Activated naive CD4-positive, alpha-beta T cell treated with anti-CD3 and anti-CD28 coated beads, Interleukin-2, amount 10 ng/mL, durations not matched to agents 7 days and 5 days (primary cell): Measurements from ENCODE around the gene MAK.
A peak's percentile ranks its signal among the peaks of the same experiment; 100 is the strongest.
"Not testable (repeated sequence)": the region's sequence is repeated elsewhere in the genome, so short reads cannot be mapped to it uniquely, and the experiment has no call there.

Source experiments
- CTCF ChIA-PET: fragments of 350-600 bp; sonication (Branson Sonifier 250); formaldehyde crosslinking; loops from one replicate; lab custom pipeline; 2021; ENCODE audit warnings: antibody characterized with exemption; lab: Charles Lee
- DNase-seq: peaks from one replicate; pipeline ENCODE4 v3.0.0-alpha.2; 2020
- H3K27ac Mint-ChIP-seq: one replicate; pipeline ENCODE4 v1.8.0; 2021; ENCODE audit warnings: mild to moderate bottlenecking, moderate library complexity, mixed read lengths
- H3K27me3 Mint-ChIP-seq: one replicate; pipeline ENCODE4 v1.8.0; 2021; ENCODE audit warnings: mild to moderate bottlenecking, mixed read lengths
- H3K36me3 Mint-ChIP-seq: one replicate; pipeline ENCODE4 v1.8.0; 2021; ENCODE audit warnings: mixed read lengths
- H3K4me1 Mint-ChIP-seq: one replicate; pipeline ENCODE4 v1.8.0; 2021; ENCODE audit warnings: mixed read lengths
- H3K4me3 Mint-ChIP-seq: one replicate; pipeline ENCODE4 v1.8.0; 2021; ENCODE audit warnings: mild to moderate bottlenecking, moderate library complexity, mixed read lengths
- H3K9me3 Mint-ChIP-seq: one replicate; pipeline ENCODE4 v1.8.0; 2021; ENCODE audit warnings: mixed read lengths

Gene MAK

GRCh38 chr6:10838794-10839333 lies 525 bp upstream of the MAK start:
- CTCF ChIA-PET: interaction anchor here (0.6 to 1.5 kb wide), 2 partner anchors 46 to 145 kb away, joined by 3 to 5 read pairs; partner anchors contain the start of genes C6orf52 and PAK1IP1
- H3K27me3 Mint-ChIP-seq: peaks cover 56% of the 10 kb centered on the region

GRCh38 chr6:10837622-10837994 lies 731 bp downstream of the MAK start:
- H3K36me3 Mint-ChIP-seq: no peaks in the 10 kb centered on the region
- no peaks in the 10 kb centered on the region for H3K9me3 Mint-ChIP-seq
- peaks cover 56% of the 10 kb centered on the region for H3K27me3 Mint-ChIP-seq
- CTCF ChIA-PET: interaction anchor here (1.0 kb wide), 1 partner anchor 116 kb away, joined by 3 read pairs; no protein-coding TSS in a partner anchor
- H3K4me3 Mint-ChIP-seq: peak overlapping the region; percentile 68
- H3K4me1 Mint-ChIP-seq: peaks cover 23% of the 10 kb centered on the region
- DNase-seq: peak; percentile 24
- peak overlapping the region; percentile 35 for H3K27ac Mint-ChIP-seq

More at GRCh38 chr6:10838794-10839333, 525 bp upstream of the MAK start:
- peak overlapping the region; percentile 69 for H3K4me3 Mint-ChIP-seq
- peaks cover 23% of the 10 kb centered on the region for H3K4me1 Mint-ChIP-seq
- H3K9me3 Mint-ChIP-seq: no peaks in the 10 kb centered on the region
- peak overlapping the region; percentile 80 for H3K27ac Mint-ChIP-seq
- DNase-seq: no peak
- H3K36me3 Mint-ChIP-seq: no peaks in the 10 kb centered on the region

- no peak overlapping the region for H3K27ac Mint-ChIP-seq
- no peak for DNase-seq
- H3K36me3 Mint-ChIP-seq: no peaks in the 10 kb centered on the region
- CTCF ChIA-PET: interaction anchor here (1.0 kb wide), 1 partner anchor 117 kb away, joined by 3 read pairs; no protein-coding TSS in a partner anchor
- peaks cover 23% of the 10 kb centered on the region for H3K4me1 Mint-ChIP-seq
- H3K27me3 Mint-ChIP-seq: peaks cover 56% of the 10 kb centered on the region
- H3K9me3 Mint-ChIP-seq: no peaks in the 10 kb centered on the region
- peak overlapping the region; percentile 68 for H3K4me3 Mint-ChIP-seq
Observed at GRCh38 chr6:10837009-10837621, 1.2 kb downstream of the MAK start.

GRCh38 chr6:10834823-10835222 lies 3.5 kb downstream of the MAK start:
- no peaks in the 10 kb centered on the region for H3K9me3 Mint-ChIP-seq
- H3K27ac Mint-ChIP-seq: no peak overlapping the region
- CTCF ChIA-PET: interaction anchor here (0.6 to 1.1 kb wide), 2 partner anchors 8 to 17 kb away, joined by 3 to 4 read pairs; no protein-coding TSS in a partner anchor
- peaks cover 23% of the 10 kb centered on the region for H3K4me1 Mint-ChIP-seq
- no peak overlapping the region for H3K4me3 Mint-ChIP-seq
- H3K27me3 Mint-ChIP-seq: peaks cover 42% of the 10 kb centered on the region
- DNase-seq: no peak
- no peaks in the 10 kb centered on the region for H3K36me3 Mint-ChIP-seq

GRCh38 chr6:10831609-10832008 lies 6.7 kb downstream of the MAK start:
- Mint-ChIP-seq H3K4me3 (no peak overlapping the region), H3K9me3 (no peaks in the 10 kb centered on the region)
- CTCF ChIA-PET: interaction anchor here (0.6 kb wide), 1 partner anchor 231 kb away, joined by 3 read pairs; no protein-coding TSS in a partner anchor

GRCh38 chr6:10824819-10825218 lies 13.5 kb downstream of the MAK start:
- Mint-ChIP-seq H3K4me3 (no peak overlapping the region), H3K9me3 (no peaks in the 10 kb centered on the region), H3K36me3 (no peaks in the 10 kb centered on the region), H3K27me3 (no peaks in the 10 kb centered on the region), H3K27ac (no peak overlapping the region), H3K4me1 (no peaks in the 10 kb centered on the region)
- DNase-seq: no peak
- CTCF ChIA-PET: no interaction called here

More at GRCh38 chr6:10831609-10832008, 6.7 kb downstream of the MAK start:
- DNase-seq: no peak
- peaks cover 22% of the 10 kb centered on the region for H3K27me3 Mint-ChIP-seq
- no peaks in the 10 kb centered on the region for H3K4me1 Mint-ChIP-seq
- no peaks in the 10 kb centered on the region for H3K36me3 Mint-ChIP-seq
- no peak overlapping the region for H3K27ac Mint-ChIP-seq

- DNase-seq: no peak
- Mint-ChIP-seq H3K27ac (no peak overlapping the region), H3K9me3 (no peaks in the 10 kb centered on the region), H3K36me3 (no peaks in the 10 kb centered on the region), H3K27me3 (no peaks in the 10 kb centered on the region), H3K4me3 (no peak overlapping the region), H3K4me1 (no peaks in the 10 kb centered on the region)
- CTCF ChIA-PET: no interaction called here
Observed at GRCh38 chr6:10824297-10824696, 14.0 kb downstream of the MAK start.

GRCh38 chr6:10814176-10814575 lies 24.2 kb downstream of the MAK start:
- H3K4me1 Mint-ChIP-seq: not testable (repeated sequence)

GRCh38 chr6:10809098-10809497 lies 29.2 kb downstream of the MAK start:
- no peaks in the 10 kb centered on the region for H3K9me3 Mint-ChIP-seq
- CTCF ChIA-PET: no interaction called here
- DNase-seq: no peak
- no peaks in the 10 kb centered on the region for H3K4me1 Mint-ChIP-seq
- no peaks in the 10 kb centered on the region for H3K36me3 Mint-ChIP-seq
- no peak overlapping the region for H3K27ac Mint-ChIP-seq
- no peak overlapping the region for H3K4me3 Mint-ChIP-seq
- no peaks in the 10 kb centered on the region for H3K27me3 Mint-ChIP-seq

More at GRCh38 chr6:10814176-10814575, 24.2 kb downstream of the MAK start:
- DNase-seq, H3K27me3 Mint-ChIP-seq, H3K36me3 Mint-ChIP-seq, H3K9me3 Mint-ChIP-seq, H3K27ac Mint-ChIP-seq, H3K4me3 Mint-ChIP-seq, CTCF ChIA-PET: not testable (repeated sequence)

GRCh38 chr6:10808376-10808775 lies 30.0 kb downstream of the MAK start:
- no peaks in the 10 kb centered on the region for H3K36me3 Mint-ChIP-seq
- CTCF ChIA-PET: no interaction called here
- H3K27me3 Mint-ChIP-seq: no peaks in the 10 kb centered on the region

GRCh38 chr6:10801224-10801848 lies 37.0 kb downstream of the MAK start:
- peak; percentile 75 for DNase-seq
- CTCF ChIA-PET: interaction anchor here (0.6 to 3.7 kb wide), 11 partner anchors 14 to 350 kb away, joined by 3 to 60 read pairs (median 3); no protein-coding TSS in a partner anchor
- H3K9me3 Mint-ChIP-seq: no peaks in the 10 kb centered on the region
- no peaks in the 10 kb centered on the region for H3K4me1 Mint-ChIP-seq
- no peaks in the 10 kb centered on the region for H3K27me3 Mint-ChIP-seq
- H3K36me3 Mint-ChIP-seq: no peaks in the 10 kb centered on the region
- H3K4me3 Mint-ChIP-seq: no peak overlapping the region
- H3K27ac Mint-ChIP-seq: no peak overlapping the region

More at GRCh38 chr6:10808376-10808775, 30.0 kb downstream of the MAK start:
- Mint-ChIP-seq H3K4me3 (no peak overlapping the region), H3K4me1 (no peaks in the 10 kb centered on the region), H3K9me3 (no peaks in the 10 kb centered on the region), H3K27ac (no peak overlapping the region)
- DNase-seq: no peak

GRCh38 chr6:10800810-10801209 lies 37.5 kb downstream of the MAK start:
- H3K4me1 Mint-ChIP-seq: no peaks in the 10 kb centered on the region
- no peak overlapping the region for H3K4me3 Mint-ChIP-seq
- H3K9me3 Mint-ChIP-seq: no peaks in the 10 kb centered on the region
- H3K27ac Mint-ChIP-seq: no peak overlapping the region
- CTCF ChIA-PET: interaction anchor here (0.8 to 3.7 kb wide), 7 partner anchors 14 to 350 kb away, joined by 3 to 60 read pairs (median 4); no protein-coding TSS in a partner anchor
- no peaks in the 10 kb centered on the region for H3K36me3 Mint-ChIP-seq
- DNase-seq: no peak
- no peaks in the 10 kb centered on the region for H3K27me3 Mint-ChIP-seq

GRCh38 chr6:10794239-10794638 lies 44.1 kb downstream of the MAK start:
- CTCF ChIA-PET: no interaction called here
- DNase-seq: no peak
- H3K27ac Mint-ChIP-seq: no peak overlapping the region
- no peaks in the 10 kb centered on the region for H3K9me3 Mint-ChIP-seq
- no peak overlapping the region for H3K4me3 Mint-ChIP-seq
- no peaks in the 10 kb centered on the region for H3K27me3 Mint-ChIP-seq
- H3K36me3 Mint-ChIP-seq: peaks cover 2% of the 10 kb centered on the region
- H3K4me1 Mint-ChIP-seq: no peaks in the 10 kb centered on the region

GRCh38 chr6:10793695-10794094 lies 44.6 kb downstream of the MAK start:
- CTCF ChIA-PET: no interaction called here
- peaks cover 4% of the 10 kb centered on the region for H3K36me3 Mint-ChIP-seq
- no peak overlapping the region for H3K4me3 Mint-ChIP-seq
- H3K9me3 Mint-ChIP-seq: no peaks in the 10 kb centered on the region
- no peak for DNase-seq
- no peaks in the 10 kb centered on the region for H3K27me3 Mint-ChIP-seq
- no peaks in the 10 kb centered on the region for H3K4me1 Mint-ChIP-seq
- H3K27ac Mint-ChIP-seq: no peak overlapping the region
